Esophagus muscularis mucosa (tissue), 4 donors: ENCODE measurements around the gene UGT2A3. TPM values are rescaled to one million over a fixed set of nuclear protein-coding genes. Genes with fewer than 3 reads are reported as not detected.

ENCODE experiments used
- DNase-seq: peaks from one replicate; pipeline ENCODE4 v3.0.0-alpha.2; 2017; ENCODE audit errors: extremely low spot score
- H3K27ac ChIP-seq, 4 donors: fragments of 200-600 bp; sonication (generic); replicated peaks in 1 of 4; 1 replicate in 3 of 4; 2 replicates in 1 of 4; pipeline ENCODE4 v1.5.1; 2016 to 2019; ENCODE audit warnings: mild to moderate bottlenecking in 1 of 4
- H3K27me3 ChIP-seq, 4 donors: fragments of 200-600 bp; sonication (generic); one replicate each; pipeline versions ENCODE4 v1.5.1 to v1.6.0; 2016 to 2019
- H3K36me3 ChIP-seq, 4 donors: fragments of 200-600 bp; sonication (generic); one replicate each; pipeline ENCODE4 v1.5.1; 2016 to 2019
- H3K4me1 ChIP-seq, 4 donors: fragments of 200-600 bp; sonication (generic); one replicate each; pipeline ENCODE4 v1.5.1; 2016 to 2019
- H3K4me3 ChIP-seq, 4 donors: fragments of 200-600 bp; sonication (generic); 1 replicate in 2 of 4; 2 replicates in 2 of 4; pipeline ENCODE4 v1.5.1; 2016 to 2019; ENCODE audit warnings: mild to moderate bottlenecking in 4 of 4, moderate library complexity in 1 of 4
- H3K9me3 ChIP-seq, 4 donors: fragments of 200-600 bp; sonication (generic); 1 replicate in 3 of 4; 2 replicates in 1 of 4; pipeline ENCODE4 v1.5.1; 2016 to 2019
- CTCF ChIP-seq, 3 experiments: fragments of 200-600 bp in 2 of 3; fragments of 450-650 bp in 1 of 3; sonication (generic) in 2 of 3; IDR thresholded peaks; one replicate each; pipeline ENCODE4 v1.5.1; 2017 to 2019; ENCODE audit warnings: antibody characterized with exemption in 3 of 3, mild to moderate bottlenecking in 2 of 3, moderate library complexity in 1 of 3
- EP300 ChIP-seq: sonication (generic); formaldehyde crosslinking; IDR thresholded peaks from one replicate; pipeline ENCODE4 v1.6.1; 2017; ENCODE audit warnings: antibody characterized with exemption
- POLR2A ChIP-seq: fragments of 450-650 bp; IDR thresholded peaks from one replicate; pipeline ENCODE4 v1.6.1; 2017; ENCODE audit warnings: antibody characterized with exemption, moderate library complexity, mild to moderate bottlenecking, low read depth
- POLR2AphosphoS5 ChIP-seq, 2 donors: sonication (generic); formaldehyde crosslinking; IDR thresholded peaks; one replicate each; pipeline ENCODE4 v1.6.1; 2017; ENCODE audit warnings: antibody characterized with exemption in 2 of 2
- WGBS: methylation state at CpG from one replicate; pipeline ENCODE4 v1.1.5; 2018; 5-methylcytosine and 5-hydroxymethylcytosine counted together
- intact Hi-C: fragments of 100-400 bp; cut with DNase I; formaldehyde crosslinking; loops from one replicate; pipeline ENCODE4 v1.15.1; 2023
- total RNA-seq, 4 donors: library from RNA; depleted of rRNA; stranded (reverse); fragments of >200 nt; gene quantifications; one replicate each; pipeline versions ENCODE4 v1.1.0 to v1.2.1, GENCODE V29; 2016

The UGT2A3 gene
- total RNA-seq, 4 donors from 2014 or later: not detected

DNA sequence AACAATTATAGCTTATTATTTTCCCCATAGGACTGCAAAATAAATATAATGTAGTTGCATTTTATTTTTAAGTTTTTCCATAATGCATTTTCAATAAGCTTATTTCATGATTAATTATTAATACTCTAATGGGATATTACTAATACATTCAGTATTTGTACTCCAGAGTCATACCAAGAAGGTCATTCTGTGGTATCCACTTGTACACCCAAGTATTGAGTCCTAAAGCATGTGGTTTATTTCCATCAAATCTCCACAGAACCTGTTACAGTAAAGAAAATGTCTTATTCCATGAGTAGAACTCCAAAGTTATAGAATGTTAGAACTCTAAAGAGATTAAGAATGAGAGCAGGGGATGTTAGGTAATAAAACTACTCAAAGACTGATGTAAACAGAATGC, 30.6 kb downstream of the UGT2A3 start:
- Histone ChIP-seq H3K27me3 (no peaks in the 10 kb centered on the region), H3K4me1 (no peaks in the 10 kb centered on the region), H3K36me3 (no peaks in the 10 kb centered on the region), H3K27ac (no peak overlapping the region), H3K9me3 (no peaks in the 10 kb centered on the region), H3K4me3 (no peak overlapping the region)
- intact Hi-C loops: no loop called here
- no peak for DNase-seq
- TF ChIP-seq EP300 (no peak), POLR2AphosphoS5 (IDR thresholded peaks at IDR 0.05) (no peak), CTCF (IDR thresholded peaks at IDR 0.05) (no peak), POLR2A (no peak)

- no peak overlapping the region for H3K4me3 ChIP-seq
- WGBS: 82% methylated on average over 8 of the region's 8 CpGs
- TF ChIP-seq CTCF (IDR thresholded peaks at IDR 0.05) (no peak), POLR2AphosphoS5 (IDR thresholded peaks at IDR 0.05) (no peak)
- no peak for DNase-seq
- no peaks in the 10 kb centered on the region for H3K27me3 ChIP-seq
- H3K4me1 ChIP-seq: no peaks in the 10 kb centered on the region
- no peaks in the 10 kb centered on the region for H3K9me3 ChIP-seq
- intact Hi-C loops: no loop called here
- no peak overlapping the region for H3K27ac ChIP-seq
- H3K36me3 ChIP-seq: no peaks in the 10 kb centered on the region
Measured at GRCh38 chr4:68917016-68917415, 34.6 kb downstream of the UGT2A3 start.

- WGBS: 72% methylated on average over 3 of the region's 3 CpGs
- no peak for DNase-seq
- Histone ChIP-seq H3K4me1 (no peaks in the 10 kb centered on the region), H3K4me3 (no peak overlapping the region), H3K27ac (no peak overlapping the region), H3K9me3 (no peaks in the 10 kb centered on the region), H3K27me3 (no peaks in the 10 kb centered on the region), H3K36me3 (no peaks in the 10 kb centered on the region)
- intact Hi-C loops: no loop called here
- TF ChIP-seq CTCF (IDR thresholded peaks at IDR 0.05) (no peak), POLR2A (no peak), POLR2AphosphoS5 (IDR thresholded peaks at IDR 0.05) (no peak), EP300 (no peak)
Measured at GRCh38 chr4:68912807-68913206, 38.8 kb downstream of the UGT2A3 start.

DNA sequence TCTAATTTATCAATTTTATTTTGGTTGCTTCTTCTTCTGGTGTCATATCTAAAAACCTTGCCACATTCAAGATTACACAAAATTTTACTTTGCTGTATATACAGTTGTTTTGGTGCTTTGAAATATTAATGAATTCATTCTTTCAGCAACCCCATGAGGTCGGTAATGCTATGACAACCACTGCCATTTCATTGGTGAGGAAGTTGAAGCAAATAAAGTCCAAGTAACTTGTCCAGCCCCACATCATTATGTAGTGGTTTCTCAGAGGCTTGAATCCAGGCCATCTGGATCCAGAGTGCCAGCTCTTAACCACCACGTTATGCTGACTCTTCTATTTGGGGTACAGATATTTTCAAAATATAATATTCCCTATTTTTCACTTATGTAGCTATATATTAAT, 42.2 kb downstream of the UGT2A3 start:
- WGBS: 53% methylated on average over 2 of the region's 2 CpGs
- no peak for DNase-seq

More for the DNA sequence above, 42.2 kb downstream of the UGT2A3 start:
- TF ChIP-seq POLR2AphosphoS5 (IDR thresholded peaks at IDR 0.05) (no peak), EP300 (no peak), CTCF (IDR thresholded peaks at IDR 0.05) (no peak), POLR2A (no peak)
- no peaks in the 10 kb centered on the region for H3K9me3 ChIP-seq
- H3K27ac ChIP-seq: no peak overlapping the region
- H3K4me1 ChIP-seq: peaks cover 0 to 19% (median 15%) of the 10 kb centered on the region in 4 donors
- H3K27me3 ChIP-seq: no peaks in the 10 kb centered on the region
- intact Hi-C loops: no loop called here
- no peak overlapping the region for H3K4me3 ChIP-seq
- H3K36me3 ChIP-seq: no peaks in the 10 kb centered on the region
